Gastroesophageal sphincter (tissue), 4 donors: Measurements from ENCODE around the gene SCAPER. TPM values are rescaled to one million over a fixed set of nuclear protein-coding genes. Genes with fewer than 3 reads are reported as not detected.
"Not testable (repeated sequence)": the region's sequence is repeated elsewhere in the genome, so short reads cannot be mapped to it uniquely, and the experiment has no call there.

Experiments
- ATAC-seq: fragments of 150-250 bp; one replicate; pipeline ENCODE4 v1.9.1; 2016; ENCODE audit warnings: mild to moderate bottlenecking, moderate library complexity
- H3K27ac ChIP-seq, 4 donors: fragments of 200-600 bp; sonication (generic) in 3 of 4; 1 replicate in 3 of 4; 2 replicates in 1 of 4; pipeline ENCODE4 v1.5.1; 2016 to 2019
- H3K27me3 ChIP-seq: fragments of 200-600 bp; sonication (generic); one replicate; pipeline ENCODE4 v1.5.1; 2019
- H3K36me3 ChIP-seq, 2 donors: fragments of 200-600 bp; sonication (generic); one replicate each; pipeline ENCODE4 v1.5.1; 2019; ENCODE audit warnings: control low read depth in 1 of 2
- H3K4me1 ChIP-seq, 3 donors: fragments of 200-600 bp; sonication (generic); 1 replicate in 2 of 3; 2 replicates in 1 of 3; pipeline ENCODE4 v1.5.1; 2016 to 2019; ENCODE audit warnings: control low read depth in 2 of 3
- H3K4me3 ChIP-seq, 2 donors: fragments of 200-600 bp; sonication (generic); one replicate each; pipeline ENCODE4 v1.5.1; 2019; ENCODE audit warnings: mild to moderate bottlenecking in 1 of 2, moderate library complexity in 1 of 2
- H3K9me3 ChIP-seq, 3 donors: fragments of 200-600 bp; sonication (generic); one replicate each; pipeline ENCODE4 v1.5.1; 2017 to 2019; ENCODE audit warnings: control low read depth in 2 of 3
- CTCF ChIP-seq, 4 experiments: fragments of 200-600 bp in 2 of 4; fragments of 450-650 bp in 2 of 4; sonication (generic) in 1 of 4; IDR thresholded peaks; one replicate each; pipeline ENCODE4 v1.5.1; 2017 to 2019; ENCODE audit warnings: antibody characterized with exemption in 4 of 4, mild to moderate bottlenecking in 2 of 4, moderate library complexity in 2 of 4
- EP300 ChIP-seq: sonication (generic); formaldehyde crosslinking; IDR thresholded peaks from one replicate; pipeline ENCODE4 v1.6.1; 2017; ENCODE audit warnings: antibody characterized with exemption, mild to moderate bottlenecking
- POLR2A ChIP-seq, 2 donors: fragments of 450-650 bp; IDR thresholded peaks; one replicate each; pipeline ENCODE4 v1.6.1; 2017; ENCODE audit warnings: antibody characterized with exemption in 2 of 2, mild to moderate bottlenecking in 2 of 2, moderate library complexity in 1 of 2
- POLR2AphosphoS5 ChIP-seq: sonication (generic); formaldehyde crosslinking; IDR thresholded peaks from one replicate; pipeline ENCODE4 v1.6.1; 2017; ENCODE audit warnings: antibody characterized with exemption
- WGBS, 2 donors: methylation state at CpG; one replicate each; pipeline ENCODE4 v1.1.5; 2018; ENCODE audit warnings: low coverage in 1 of 2; 5-methylcytosine and 5-hydroxymethylcytosine counted together
- total RNA-seq, 4 donors: library from RNA; depleted of rRNA; stranded (reverse); fragments of >200 nt; gene quantifications; one replicate each; pipeline ENCODE4 v1.1.0, GENCODE V29; 2016

The SCAPER gene
- total RNA-seq, 4 donors from 2014 or later, result 21.5 to 34.3 (median 28.7) TPM

- WGBS, 2 donors, result 27% methylated on average over 1 of the region's 2 CpGs; no CpG with 5 or more reads in 1 of the 2 donors
- Histone ChIP-seq H3K27ac (no peak overlapping the region), H3K36me3 (no peaks in the 10 kb centered on the region), H3K27me3 (no peaks in the 10 kb centered on the region), H3K4me3 (no peak overlapping the region), H3K4me1 (no peaks in the 10 kb centered on the region), H3K9me3 (no peaks in the 10 kb centered on the region)
- ATAC-seq, result no peak
- TF ChIP-seq EP300 (no peak), POLR2AphosphoS5 (no peak), POLR2A (IDR thresholded peaks at IDR 0.05) (no peak), CTCF (IDR thresholded peaks at IDR 0.05) (no peak)
Observed at GRCh38 chr15:76512971-76513370, 392.2 kb downstream of the SCAPER start.

- not testable (repeated sequence) for H3K36me3 ChIP-seq
- 83 to 93% methylated on average over 5 to 10 of the region's 10 CpGs for WGBS, 2 donors
Observed at GRCh38 chr15:76510663-76511062, 394.5 kb downstream of the SCAPER start.

GRCh38 chr15:76503804-76504203 is 401.3 kb downstream of the SCAPER start:
- H3K9me3 ChIP-seq, result no peaks in the 10 kb centered on the region
- no peak for ATAC-seq
- no peak overlapping the region for H3K27ac ChIP-seq
- no peaks in the 10 kb centered on the region for H3K27me3 ChIP-seq
- H3K36me3 ChIP-seq, result peaks cover 0 to 11% of the 10 kb centered on the region in 2 donors
- no peaks in the 10 kb centered on the region for H3K4me1 ChIP-seq
- no peak for TF ChIP-seq CTCF (IDR thresholded peaks at IDR 0.05)
- 90 to 100% methylated on average over 1 to 3 of the region's 3 CpGs for WGBS, 2 donors
- no peak overlapping the region for H3K4me3 ChIP-seq

More at GRCh38 chr15:76510663-76511062, 394.5 kb downstream of the SCAPER start:
- not testable (repeated sequence) for H3K4me1 ChIP-seq, H3K27ac ChIP-seq, H3K27me3 ChIP-seq, H3K4me3 ChIP-seq, H3K9me3 ChIP-seq, ATAC-seq

GRCh38 chr15:76503121-76503520 is 402.0 kb downstream of the SCAPER start:
- Histone ChIP-seq H3K9me3 (no peaks in the 10 kb centered on the region), H3K4me1 (no peaks in the 10 kb centered on the region), H3K27ac (no peak overlapping the region), H3K4me3 (no peak overlapping the region), H3K27me3 (no peaks in the 10 kb centered on the region), H3K36me3 (peaks cover 0 to 11% of the 10 kb centered on the region in 2 donors)
- no peak for TF ChIP-seq CTCF (IDR thresholded peaks at IDR 0.05)
- ATAC-seq, result no peak

- Histone ChIP-seq H3K4me1 (no peaks in the 10 kb centered on the region), H3K27me3 (no peaks in the 10 kb centered on the region), H3K4me3 (no peak overlapping the region), H3K27ac (no peak overlapping the region), H3K9me3 (no peaks in the 10 kb centered on the region), H3K36me3 (peaks cover 0 to 11% of the 10 kb centered on the region in 2 donors)
- TF ChIP-seq CTCF (IDR thresholded peaks at IDR 0.05), result no peak
- no peak for TF ChIP-seq POLR2AphosphoS5
- TF ChIP-seq POLR2A (IDR thresholded peaks at IDR 0.05), result no peak
- no peak for TF ChIP-seq EP300
- ATAC-seq, result no peak
- WGBS, 2 donors, result 83 to 88% methylated on average over 3 of the region's 3 CpGs
Observed at GRCh38 chr15:76502678-76503077, 402.5 kb downstream of the SCAPER start.

- not testable (repeated sequence) for H3K9me3 ChIP-seq, H3K27me3 ChIP-seq, H3K4me1 ChIP-seq, H3K4me3 ChIP-seq, H3K27ac ChIP-seq, ATAC-seq
- WGBS, 2 donors, result 85 to 100% methylated on average over 1 to 4 of the region's 6 CpGs
- peaks cover 0 to 11% of the 10 kb centered on the region in 2 donors for H3K36me3 ChIP-seq
Observed at GRCh38 chr15:76502185-76502584, 403.0 kb downstream of the SCAPER start.
